Natural killer cell treated with Interleukin-12 subunit alpha and Interleukin-12 subunit beta and Interleukin-15 and Interleukin-18, amount 100 ng/mL, for 72 hours (primary cell): ENCODE measurements around the gene MPV17. TPM values are rescaled to one million over a fixed set of nuclear protein-coding genes. Genes with fewer than 3 reads are reported as not detected.
A peak's percentile ranks its signal among the peaks of the same experiment; 100 is the strongest.
"Not testable (repeated sequence)": the region's sequence is repeated elsewhere in the genome, so short reads cannot be mapped to it uniquely, and the experiment has no call there.

Experiments
- ATAC-seq, 2 donors: fragments of 150-1000 bp; cut with Tn5 transposase in 1 of 2; sonication (Bioruptor Pico), chemical (Tn5 transposase) in 1 of 2; 2 replicates each; pipeline ENCODE4 v1.10.0; 2021
- DNase-seq: peaks from one replicate; pipeline ENCODE4 v3.0.0; 2022; ENCODE audit warnings: low spot score
- H3K27ac Mint-ChIP-seq, 2 donors: 1 replicate in 1 of 2; 2 replicates in 1 of 2; pipeline ENCODE4 v1.8.0; 2022; ENCODE audit warnings: mixed read lengths in 2 of 2, mild to moderate bottlenecking in 1 of 2, moderate library complexity in 1 of 2
- H3K27me3 Mint-ChIP-seq, 2 donors: 1 replicate in 1 of 2; 2 replicates in 1 of 2; pipeline ENCODE4 v1.8.0; 2022; ENCODE audit warnings: mixed read lengths in 2 of 2
- H3K36me3 Mint-ChIP-seq: one replicate; pipeline ENCODE4 v1.8.0; 2022; ENCODE audit warnings: mixed read lengths
- H3K4me1 Mint-ChIP-seq, 2 donors: 1 replicate in 1 of 2; 2 replicates in 1 of 2; pipeline ENCODE4 v1.8.0; 2022; ENCODE audit warnings: low read depth in 2 of 2, mixed read lengths in 2 of 2, mild to moderate bottlenecking in 1 of 2
- H3K4me3 Mint-ChIP-seq: one replicate; pipeline ENCODE4 v1.8.0; 2022; ENCODE audit warnings: mixed read lengths
- H3K9me3 Mint-ChIP-seq: 2 replicates; pipeline ENCODE4 v1.8.0; 2022; ENCODE audit warnings: mixed read lengths
- total RNA-seq, 2 donors: library from RNA; stranded (reverse); gene quantifications; one replicate each; pipeline ENCODE4 v1.2.3, GENCODE V29; 2022

The MPV17 gene
- total RNA-seq, 2 donors from 2014 or later = 92.4 to 96.1 TPM

DNA sequence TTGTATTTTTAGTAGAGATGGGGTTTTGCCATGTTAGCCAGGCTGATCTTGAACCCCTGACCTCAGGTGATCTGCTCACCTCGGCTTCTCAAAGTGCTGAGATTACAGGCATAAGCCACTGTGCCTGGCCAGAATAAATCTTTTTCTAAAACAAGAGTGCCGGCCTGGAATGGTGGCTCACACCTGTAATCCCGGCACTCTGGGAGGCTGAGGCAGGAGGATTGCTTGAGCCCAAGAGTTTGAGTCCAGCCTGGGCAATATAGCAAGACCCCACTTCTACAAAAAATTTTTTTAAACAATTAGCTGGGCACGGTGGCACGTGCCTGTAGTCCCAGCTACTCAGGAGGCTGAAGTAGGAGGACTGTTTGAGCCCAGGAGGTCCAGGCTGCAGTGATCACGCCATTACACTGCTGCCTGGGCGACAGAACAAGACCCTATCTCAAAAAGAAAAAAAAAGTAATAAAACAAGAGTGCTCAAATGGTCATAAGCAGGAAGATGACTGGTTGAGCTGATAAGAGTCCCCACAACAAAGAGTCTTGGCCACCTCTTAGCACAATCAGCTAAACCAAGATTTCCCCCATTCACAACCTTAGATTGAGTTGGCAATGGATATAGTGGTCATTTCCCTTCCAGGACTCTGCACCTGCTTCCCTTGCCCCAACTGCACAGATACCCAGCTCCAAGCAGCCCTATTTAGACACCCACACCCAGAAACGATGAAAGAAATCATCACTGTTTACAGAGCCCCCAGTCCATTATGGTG, 8.8 kb downstream of the MPV17 start:
- ATAC-seq (no peak), DNase-seq (no peak)
- Mint-ChIP-seq H3K27me3 (no peaks in the 10 kb centered on the region), H3K27ac (no peak overlapping the region), H3K9me3 (no peaks in the 10 kb centered on the region), H3K4me3 (no peak overlapping the region), H3K36me3 (peaks cover 6% of the 10 kb centered on the region), H3K4me1 (peaks cover 0 to 6% of the 10 kb centered on the region in 2 donors)

- H3K27me3 Mint-ChIP-seq = no peaks in the 10 kb centered on the region
- DNase-seq (no peak), ATAC-seq (no peak)
- peaks cover 0 to 6% of the 10 kb centered on the region in 2 donors for H3K4me1 Mint-ChIP-seq
- no peak overlapping the region for H3K4me3 Mint-ChIP-seq
- no peaks in the 10 kb centered on the region for H3K9me3 Mint-ChIP-seq
- H3K27ac Mint-ChIP-seq = no peak overlapping the region
- H3K36me3 Mint-ChIP-seq = peaks cover 6% of the 10 kb centered on the region
Observed at GRCh38 chr2:27312152-27312551, 10.7 kb downstream of the MPV17 start.

- DNase-seq (no peak), ATAC-seq (no peak)
- H3K27ac Mint-ChIP-seq = no peak overlapping the region
- no peak overlapping the region for H3K4me3 Mint-ChIP-seq
- H3K9me3 Mint-ChIP-seq = no peaks in the 10 kb centered on the region
- H3K27me3 Mint-ChIP-seq = peaks cover 3 to 6% of the 10 kb centered on the region in 2 donors
- peaks cover 0 to 3% of the 10 kb centered on the region in 2 donors for H3K4me1 Mint-ChIP-seq
- H3K36me3 Mint-ChIP-seq = peaks cover 6% of the 10 kb centered on the region
Observed at GRCh38 chr2:27309651-27310050, 13.2 kb downstream of the MPV17 start.

- Mint-ChIP-seq H3K36me3 (peaks cover 6% of the 10 kb centered on the region), H3K4me3 (peak within 1 kb of the TSS; percentile 38), H3K27ac (no peak within 1 kb of the TSS), H3K4me1 (peaks cover 0 to 3% of the 10 kb centered on the region in 2 donors), H3K27me3 (peaks cover 5 to 6% of the 10 kb centered on the region in 2 donors), H3K9me3 (no peaks in the 10 kb centered on the region)
- no peak for DNase-seq
- ATAC-seq = no peak
Observed at GRCh38 chr2:27308359-27308881, 14.5 kb downstream of the MPV17 start, which contains the start of gene UCN. TSS of gene UCN (minus strand) at chr2:27308445. CDS start at chr2:27307895, 550 bp downstream.

DNA sequence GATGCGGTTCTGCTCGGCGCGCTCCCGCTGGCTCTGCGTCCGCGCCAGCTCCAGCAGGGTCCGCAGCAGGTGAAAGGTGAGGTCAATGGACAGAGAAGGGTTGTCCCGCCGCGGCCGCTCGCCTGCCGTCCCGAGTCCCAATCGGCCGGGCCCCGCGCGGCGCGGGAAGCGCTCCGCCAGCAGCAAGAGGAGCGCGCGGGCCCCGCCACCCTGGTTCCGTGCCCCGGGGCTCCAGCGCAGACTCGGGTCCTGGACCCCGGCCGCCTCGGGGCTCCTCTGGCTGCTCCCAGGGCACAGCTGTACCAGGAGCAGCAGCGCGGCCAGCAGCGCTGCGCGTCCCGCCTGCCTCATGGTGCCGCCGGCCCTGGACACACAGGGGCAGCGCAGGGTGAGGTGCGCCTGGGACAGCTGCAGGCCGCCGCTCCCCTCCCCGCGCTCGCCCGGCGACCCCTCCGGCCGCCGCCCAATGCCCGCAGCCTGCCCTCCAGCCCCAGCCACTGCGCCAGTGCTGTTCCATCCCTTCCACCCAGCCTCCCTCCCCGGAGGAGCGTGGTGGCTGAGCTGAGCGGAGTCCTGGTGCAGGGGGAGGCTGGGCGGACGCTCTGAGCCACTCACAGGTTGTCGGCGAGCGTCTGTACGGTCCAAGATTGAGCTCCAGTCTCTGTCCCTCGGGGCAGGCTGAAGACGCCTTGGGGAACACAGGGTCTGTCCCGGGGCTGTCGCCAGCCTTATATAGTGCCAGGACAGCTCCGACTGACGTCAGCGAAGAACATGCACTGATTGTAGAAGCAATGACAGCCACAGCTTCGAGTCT, 15.1 kb downstream of the MPV17 start:
- H3K9me3 Mint-ChIP-seq = no peaks in the 10 kb centered on the region
- peaks cover 6% of the 10 kb centered on the region for H3K36me3 Mint-ChIP-seq
- ATAC-seq (no peak), DNase-seq (no peak)
- peaks cover 0 to 3% of the 10 kb centered on the region in 2 donors for H3K4me1 Mint-ChIP-seq
- H3K27ac Mint-ChIP-seq = no peak overlapping the region
- peak overlapping the region; percentile 38 for H3K4me3 Mint-ChIP-seq
- peaks cover 5 to 6% of the 10 kb centered on the region in 2 donors for H3K27me3 Mint-ChIP-seq

- peaks cover 6% of the 10 kb centered on the region for H3K36me3 Mint-ChIP-seq
Observed at GRCh38 chr2:27307287-27307544, 15.7 kb downstream of the MPV17 start.

DNA sequence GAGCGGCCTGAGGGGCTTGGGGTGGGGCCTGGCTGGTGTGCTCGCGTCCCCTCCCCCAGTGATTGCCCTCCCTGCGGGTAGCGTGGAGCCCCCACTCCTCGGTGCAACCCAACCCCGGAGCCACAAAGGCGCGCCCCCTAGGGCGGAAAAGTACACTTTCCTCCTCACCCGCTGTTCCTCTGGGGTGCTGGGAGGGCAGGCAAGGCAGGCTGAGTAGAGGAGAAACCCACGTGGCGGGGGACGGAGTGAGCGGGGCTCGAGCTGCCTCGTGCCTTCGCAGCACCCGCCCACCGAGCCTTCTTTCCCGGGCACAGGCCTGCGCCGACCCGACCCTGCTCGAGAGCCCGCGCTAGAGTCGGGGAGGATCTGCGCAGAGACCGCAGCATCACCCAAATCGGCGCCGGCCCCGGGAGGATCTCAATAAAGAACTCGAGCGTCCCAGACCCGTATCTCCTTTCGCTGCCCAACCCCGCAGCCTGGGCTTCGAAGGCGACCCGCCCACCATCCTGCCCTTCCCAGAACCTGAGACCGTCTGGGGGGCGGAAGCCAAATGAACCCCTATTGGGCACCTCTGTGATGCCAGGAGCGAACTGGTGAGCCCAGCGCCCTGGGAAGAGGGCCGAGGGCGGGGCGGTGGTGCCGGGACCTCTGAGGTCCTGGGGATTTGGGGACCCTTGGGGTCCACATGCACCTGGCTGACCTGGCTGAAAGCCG, 16.2 kb downstream of the MPV17 start:
- H3K4me1 Mint-ChIP-seq = peaks cover 0 to 3% of the 10 kb centered on the region in 2 donors
- no peak overlapping the region for H3K27ac Mint-ChIP-seq
- H3K36me3 Mint-ChIP-seq = peaks cover 6% of the 10 kb centered on the region
- H3K4me3 Mint-ChIP-seq = peak overlapping the region; percentile 39
- peaks cover 5 to 6% of the 10 kb centered on the region in 2 donors for H3K27me3 Mint-ChIP-seq
- H3K9me3 Mint-ChIP-seq = no peaks in the 10 kb centered on the region
- no peak for DNase-seq
- ATAC-seq = peak; percentile 57 to 67

More at GRCh38 chr2:27307287-27307544, 15.7 kb downstream of the MPV17 start:
- Mint-ChIP-seq H3K4me1 (peaks cover 0 to 3% of the 10 kb centered on the region in 2 donors), H3K27me3 (peaks cover 5 to 6% of the 10 kb centered on the region in 2 donors), H3K27ac (no peak overlapping the region), H3K9me3 (no peaks in the 10 kb centered on the region), H3K4me3 (peak overlapping the region; percentile 38)
- ATAC-seq = no peak
- no peak for DNase-seq

- H3K27me3 Mint-ChIP-seq = peaks cover 5 to 6% of the 10 kb centered on the region in 2 donors
- H3K36me3 Mint-ChIP-seq = peaks cover 6% of the 10 kb centered on the region
- no peak overlapping the region for H3K27ac Mint-ChIP-seq
- peak overlapping the region; percentile 39 for H3K4me3 Mint-ChIP-seq
- peaks cover 0 to 3% of the 10 kb centered on the region in 2 donors for H3K4me1 Mint-ChIP-seq
- DNase-seq = no peak
- peak; percentile 42 to 66 for ATAC-seq
- no peaks in the 10 kb centered on the region for H3K9me3 Mint-ChIP-seq
Observed at GRCh38 chr2:27306136-27306535, 16.8 kb downstream of the MPV17 start.

DNA sequence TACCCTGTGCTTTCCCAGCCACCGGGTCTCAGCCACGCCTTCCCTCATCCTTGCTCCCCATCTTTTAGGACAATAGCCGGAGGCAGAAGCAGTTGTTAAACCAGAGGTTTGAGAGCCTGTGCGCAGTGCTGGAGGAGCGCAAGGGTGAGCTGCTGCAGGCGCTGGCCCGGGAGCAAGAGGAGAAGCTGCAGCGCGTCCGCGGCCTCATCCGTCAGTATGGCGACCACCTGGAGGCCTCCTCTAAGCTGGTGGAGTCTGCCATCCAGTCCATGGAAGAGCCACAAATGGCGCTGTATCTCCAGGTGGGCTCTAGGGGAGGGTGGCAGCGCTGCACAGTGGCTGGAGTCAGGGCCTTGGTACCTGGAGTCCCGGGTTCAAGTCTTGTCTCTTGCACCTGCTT, 17.4 kb downstream of the MPV17 start:
- DNase-seq (no peak), ATAC-seq (no peak)
- peaks cover 5 to 6% of the 10 kb centered on the region in 2 donors for H3K27me3 Mint-ChIP-seq
- H3K4me3 Mint-ChIP-seq = peak overlapping the region; percentile 10
- H3K4me1 Mint-ChIP-seq = peaks cover 0 to 3% of the 10 kb centered on the region in 2 donors
- H3K9me3 Mint-ChIP-seq = no peaks in the 10 kb centered on the region
- H3K36me3 Mint-ChIP-seq = peaks cover 6% of the 10 kb centered on the region
- no peak overlapping the region for H3K27ac Mint-ChIP-seq

GRCh38 chr2:27304488-27305240, 18.2 kb downstream of the MPV17 start:
- Mint-ChIP-seq H3K9me3 (no peaks in the 10 kb centered on the region), H3K27ac (no peak overlapping the region), H3K4me3 (no peak overlapping the region), H3K4me1 (peaks cover 0 to 3% of the 10 kb centered on the region in 2 donors), H3K27me3 (peaks cover 5 to 6% of the 10 kb centered on the region in 2 donors), H3K36me3 (peaks cover 3% of the 10 kb centered on the region)
- no peak for ATAC-seq
- no peak for DNase-seq

DNA sequence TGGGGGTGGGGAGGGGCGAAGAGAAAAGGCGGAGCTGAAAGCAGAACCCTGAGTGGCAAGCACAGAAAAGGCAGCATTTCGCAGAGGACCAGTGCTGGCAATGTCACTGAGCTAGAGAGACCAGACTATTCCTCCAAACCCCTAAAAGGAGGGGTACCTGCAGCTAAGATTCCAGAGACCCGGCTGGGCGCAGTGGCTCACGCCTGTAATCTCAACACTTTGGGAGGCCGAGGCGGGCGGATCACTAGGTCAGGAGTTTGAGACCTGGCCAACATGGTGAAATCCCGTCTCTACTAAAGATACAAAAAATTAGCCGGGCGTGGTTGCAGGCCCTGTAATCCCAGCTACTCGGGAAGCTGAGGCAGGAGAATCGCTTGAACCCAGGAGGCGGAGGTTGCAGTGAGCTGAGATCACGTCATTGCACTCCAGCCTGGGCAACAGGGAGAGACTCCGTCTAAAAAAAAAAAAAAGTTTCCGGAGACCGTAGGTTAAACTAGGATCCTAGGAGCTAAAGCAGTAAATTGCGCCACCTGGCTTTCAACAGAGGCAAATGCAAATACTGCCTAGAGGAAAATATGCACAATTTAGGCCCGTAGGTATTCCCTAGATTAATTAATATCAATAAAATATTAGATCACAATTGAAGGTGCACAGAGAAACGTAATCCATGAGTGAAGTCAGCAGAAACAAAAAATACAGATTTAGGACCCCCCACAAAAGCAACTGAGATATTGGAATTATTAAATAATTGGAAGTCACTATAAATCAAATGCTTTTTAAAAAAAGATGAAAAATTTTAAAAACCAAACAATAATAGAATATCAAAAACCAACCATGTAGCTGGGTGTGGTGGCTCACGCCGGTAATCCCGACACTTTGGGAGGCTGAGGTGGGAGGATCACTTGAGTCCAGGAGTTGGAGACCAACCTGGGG, 19.5 kb downstream of the MPV17 start:
- ATAC-seq (peak; percentile 42 to 66), DNase-seq (no peak)
- no peak overlapping the region for H3K27ac Mint-ChIP-seq
- peaks cover 0 to 3% of the 10 kb centered on the region in 2 donors for H3K4me1 Mint-ChIP-seq
- no peaks in the 10 kb centered on the region for H3K9me3 Mint-ChIP-seq
- peaks cover 5 to 6% of the 10 kb centered on the region in 2 donors for H3K27me3 Mint-ChIP-seq
- peak overlapping the region; percentile 16 for H3K4me3 Mint-ChIP-seq
- H3K36me3 Mint-ChIP-seq = no peaks in the 10 kb centered on the region

DNA sequence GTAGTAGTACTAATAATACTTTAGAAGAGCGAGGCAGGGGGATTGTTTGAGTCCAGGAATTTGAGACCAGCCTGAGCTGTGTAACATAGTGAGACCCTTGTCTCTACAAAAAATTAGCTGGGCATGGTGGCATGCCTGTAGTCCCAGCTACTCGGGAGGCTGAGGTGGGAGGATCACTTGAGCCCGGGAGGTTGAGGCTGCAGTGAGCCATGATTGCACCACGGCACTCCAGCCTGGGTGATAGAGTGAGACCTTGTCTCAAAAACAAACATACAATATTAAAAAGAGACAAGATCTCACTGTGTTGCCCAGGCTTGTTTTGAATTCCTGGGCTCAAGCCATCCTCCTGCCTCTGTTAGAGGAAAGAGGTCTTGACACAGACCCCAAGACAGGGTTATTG, 22.3 kb downstream of the MPV17 start:
- not testable (repeated sequence) for H3K4me1 Mint-ChIP-seq, H3K4me3 Mint-ChIP-seq, H3K9me3 Mint-ChIP-seq, ATAC-seq, H3K36me3 Mint-ChIP-seq, H3K27ac Mint-ChIP-seq, DNase-seq
- peaks cover 5 to 11% of the 10 kb centered on the region in 2 donors for H3K27me3 Mint-ChIP-seq
